Mononuclear cell (primary cell): ENCODE measurements around the gene ZNF135. TPM values are rescaled to one million over a fixed set of nuclear protein-coding genes. Genes with fewer than 3 reads are reported as not detected.

Experiments used
- H3K27me3 ChIP-seq: 2 replicates; pipeline ENCODE4 v1.6.0; 2011; ENCODE audit warnings: low read length, control low read depth; ENCODE audit not compliant: insufficient read depth
- H3K4me1 ChIP-seq: 2 replicates; pipeline ENCODE4 v1.5.1; 2011; ENCODE audit warnings: mild to moderate bottlenecking, low read length, control low read depth; ENCODE audit not compliant: insufficient read depth
- H3K4me3 ChIP-seq: 2 replicates; pipeline ENCODE4 v1.5.1; 2011; ENCODE audit warnings: mild to moderate bottlenecking, low read length, moderate library complexity
- H3K9me3 ChIP-seq: 2 replicates; pipeline ENCODE4 v1.5.1; 2011; ENCODE audit warnings: low read depth, mild to moderate bottlenecking, control low read depth, low read length
- total RNA-seq: library from RNA; depleted of rRNA; stranded (reverse); fragments of >200 nt; gene quantifications from one replicate; pipeline ENCODE4 v1.2.3, GENCODE V29; 2012

Gene ZNF135
- total RNA-seq, 1 donor = 0.84 TPM

GRCh38 chr19:58097349-58097748 lies 38.3 kb downstream of the ZNF135 start:
- no peak overlapping the region for H3K4me3 ChIP-seq

GRCh38 chr19:58097781-58098681 lies 38.9 kb downstream of the ZNF135 start, which contains the start of gene ZSCAN18:
Gene ZSCAN18, minus strand, starts transcription at chr19:58098231. Its CDS starts 7,964 bp downstream, at chr19:58090267.
- Histone ChIP-seq H3K27me3 (no peaks in the 10 kb centered on the region), H3K9me3 (peaks cover 8% of the 10 kb centered on the region), H3K4me3 (peak within 1 kb of the TSS; percentile 69), H3K4me1 (peaks cover 10% of the 10 kb centered on the region)

More at GRCh38 chr19:58097349-58097748, 38.3 kb downstream of the ZNF135 start:
- H3K4me1 ChIP-seq = peaks cover 10% of the 10 kb centered on the region
- H3K9me3 ChIP-seq = peaks cover 7% of the 10 kb centered on the region
- no peaks in the 10 kb centered on the region for H3K27me3 ChIP-seq

- no peaks in the 10 kb centered on the region for H3K27me3 ChIP-seq
- peaks cover 10% of the 10 kb centered on the region for H3K4me1 ChIP-seq
- peak overlapping the region; percentile 69 for H3K4me3 ChIP-seq
- peaks cover 14% of the 10 kb centered on the region for H3K9me3 ChIP-seq
Measured at GRCh38 chr19:58098682-58098998, 39.6 kb downstream of the ZNF135 start.

DNA sequence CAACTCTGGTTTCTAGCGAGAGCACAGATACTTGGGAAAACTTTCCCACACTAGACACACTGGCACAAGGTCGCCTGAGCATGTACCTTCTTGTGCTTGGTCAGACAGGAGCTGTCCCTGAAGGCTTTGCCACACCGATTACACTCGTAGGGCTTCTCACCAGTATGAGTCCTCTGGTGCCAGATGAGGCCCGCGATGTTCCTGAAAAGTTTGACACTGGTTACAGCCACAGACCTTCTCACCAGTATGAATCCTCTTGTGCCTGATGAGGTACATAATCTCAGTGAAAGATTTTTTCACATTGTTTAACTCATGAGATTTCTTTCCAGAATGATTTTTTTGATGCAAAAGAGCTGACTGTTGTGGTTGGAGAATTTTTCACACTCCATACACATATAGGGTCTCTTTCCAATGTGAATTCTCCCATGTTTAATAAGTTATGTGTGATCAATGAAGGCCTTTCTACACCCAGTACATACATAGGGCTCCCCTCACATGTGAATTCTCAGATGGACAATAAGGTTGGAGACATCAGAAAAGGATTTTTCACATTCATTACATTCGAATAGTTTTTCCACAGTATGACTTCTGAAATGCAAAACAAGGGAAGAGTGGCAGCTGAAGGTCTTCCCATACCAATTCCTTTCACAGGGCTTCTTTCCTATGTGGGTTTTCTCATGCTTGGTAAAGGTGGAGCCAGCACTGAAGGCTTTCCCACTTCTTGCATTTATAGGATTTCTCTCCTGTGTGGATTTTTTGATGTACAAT lies 48.9 kb downstream of the ZNF135 start:
- Histone ChIP-seq H3K9me3 (peaks cover 62% of the 10 kb centered on the region), H3K4me3 (no peak overlapping the region), H3K4me1 (no peaks in the 10 kb centered on the region), H3K27me3 (no peaks in the 10 kb centered on the region)

DNA sequence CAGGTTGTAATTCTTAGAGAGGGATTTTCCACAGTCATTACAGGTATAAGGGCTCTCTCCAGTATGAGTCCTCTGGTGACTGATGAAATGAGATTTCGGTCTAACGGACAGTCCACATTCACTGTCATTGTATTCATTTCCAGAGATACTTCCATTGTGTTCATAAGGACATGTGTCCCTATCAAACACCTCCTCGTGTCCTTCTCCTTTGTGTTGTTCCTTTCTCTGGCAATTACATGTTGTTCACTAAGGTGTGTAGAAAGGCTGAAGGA lies 49.4 kb downstream of the ZNF135 start:
- H3K4me1 ChIP-seq = no peaks in the 10 kb centered on the region
- H3K9me3 ChIP-seq = peaks cover 57% of the 10 kb centered on the region
- no peaks in the 10 kb centered on the region for H3K27me3 ChIP-seq
- no peak overlapping the region for H3K4me3 ChIP-seq

DNA sequence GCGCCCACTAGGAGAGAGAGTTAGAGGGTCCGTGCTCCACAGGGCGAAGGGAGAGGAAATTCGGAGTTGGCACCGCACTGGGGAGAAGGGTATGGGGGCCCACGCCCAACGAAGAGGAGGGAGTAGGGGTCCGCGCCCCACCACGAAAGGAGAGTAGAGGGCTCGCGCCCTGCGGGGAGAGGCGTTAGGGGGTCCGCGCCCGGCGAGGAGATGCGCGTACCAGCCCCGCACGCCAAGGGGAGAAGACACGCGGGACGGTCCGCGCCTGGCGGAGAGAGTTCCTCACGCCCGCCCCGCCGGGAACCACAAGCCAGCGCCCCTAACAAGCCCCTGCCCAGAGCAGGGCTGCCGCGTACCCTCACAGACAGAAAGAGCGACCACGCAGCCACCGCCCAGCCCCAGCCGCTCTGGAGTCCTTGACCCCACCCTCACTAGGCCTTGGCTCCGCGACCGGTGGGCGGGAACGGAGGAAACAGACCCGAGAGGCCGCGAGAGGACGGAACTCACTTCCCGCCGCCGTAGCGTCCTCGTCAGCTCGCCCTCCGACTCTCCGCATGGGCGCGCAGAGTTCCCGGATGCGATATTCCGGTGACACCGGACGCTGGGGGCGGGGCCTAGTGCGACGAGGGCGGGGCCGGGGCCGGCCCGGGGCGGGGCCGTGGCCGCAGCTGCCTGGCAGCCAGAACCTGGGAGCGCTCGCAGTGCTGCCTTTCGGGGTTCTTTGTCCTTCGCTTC lies 58.9 kb downstream of the ZNF135 start:
- H3K9me3 ChIP-seq = peaks cover 55% of the 10 kb centered on the region
- no peaks in the 10 kb centered on the region for H3K27me3 ChIP-seq
- no peaks in the 10 kb centered on the region for H3K4me1 ChIP-seq
- no peak overlapping the region for H3K4me3 ChIP-seq

DNA sequence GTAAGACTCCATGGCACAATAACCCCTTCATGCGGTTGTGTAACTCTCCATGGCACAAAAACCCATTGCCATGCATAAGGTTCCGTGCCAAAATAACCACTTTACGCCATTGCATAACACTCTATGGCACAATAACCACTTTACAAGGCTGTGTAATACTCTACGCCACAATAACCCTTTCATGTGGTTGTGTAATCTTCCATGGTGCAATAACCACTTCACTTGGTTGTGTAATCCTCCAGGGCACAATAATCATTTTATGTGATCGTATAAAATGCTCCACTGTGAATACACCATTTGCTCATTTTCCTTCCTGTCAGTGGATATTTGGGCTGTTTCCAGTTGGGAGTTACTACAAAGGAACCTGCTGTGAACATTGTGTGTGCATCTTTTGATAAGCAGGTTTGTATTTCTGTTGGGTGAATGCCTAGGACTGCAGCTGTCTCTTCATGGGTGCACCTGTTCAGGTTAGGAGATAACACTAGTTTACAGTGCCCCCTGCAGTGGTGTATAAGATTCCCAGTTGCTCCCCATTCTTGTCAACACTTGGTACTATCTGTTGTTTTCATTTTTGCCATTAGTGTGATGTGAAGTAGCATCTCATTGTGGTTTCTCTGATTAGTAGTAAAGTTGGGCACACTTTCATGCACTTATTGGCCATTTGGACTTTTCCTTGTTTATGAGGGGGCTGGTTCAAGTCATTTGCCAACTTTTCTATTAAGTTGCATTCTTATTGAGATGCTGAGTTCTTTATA lies 60.1 kb downstream of the ZNF135 start:
- no peaks in the 10 kb centered on the region for H3K27me3 ChIP-seq
- H3K9me3 ChIP-seq = peaks cover 66% of the 10 kb centered on the region
- no peaks in the 10 kb centered on the region for H3K4me1 ChIP-seq
- H3K4me3 ChIP-seq = no peak overlapping the region

Other genes starting within 250 kb of the ZNF135 start
- gene ZNF552, start 244.4 kb upstream of the ZNF135 start, total RNA-seq = 13.3 TPM
- gene ZNF587B, start 229.0 kb upstream of the ZNF135 start, total RNA-seq = 25.5 TPM
- 34.0 TPM for gene ZNF587, start 209.4 kb upstream of the ZNF135 start, total RNA-seq
- gene ZNF814, start 170.2 kb upstream of the ZNF135 start, total RNA-seq = 25.6 TPM
- 23.2 TPM for gene ZNF417, start 142.7 kb upstream of the ZNF135 start, total RNA-seq
- gene ZNF418, start 123.9 kb upstream of the ZNF135 start, total RNA-seq = 2.7 TPM
- 17.3 TPM for gene ZNF256, start 111.6 kb upstream of the ZNF135 start, total RNA-seq
- gene C19orf18, start 84.7 kb upstream of the ZNF135 start, total RNA-seq = 0.21 TPM
- gene ZNF606, start 56.5 kb upstream of the ZNF135 start, total RNA-seq = 8.2 TPM
- not detected for gene ZSCAN1, start 25.3 kb upstream of the ZNF135 start, total RNA-seq
- gene ZSCAN18, start 38.9 kb downstream of the ZNF135 start, total RNA-seq = 27.3 TPM
- gene ZNF329, start 91.5 kb downstream of the ZNF135 start, total RNA-seq = 23.8 TPM
- gene ZNF274, start 123.8 kb downstream of the ZNF135 start, total RNA-seq = 61.1 TPM
- gene ZNF544, start 169.6 kb downstream of the ZNF135 start, total RNA-seq = 7.2 TPM
- gene ZNF8, start 219.7 kb downstream of the ZNF135 start, total RNA-seq = 13.4 TPM
- gene ERVK3-1, start 246.1 kb downstream of the ZNF135 start, total RNA-seq = 124 TPM